Liver (tissue), 9 donors: ENCODE data around the gene C19orf81. TPM values are rescaled to one million over a fixed set of nuclear protein-coding genes. Genes with fewer than 3 reads are reported as not detected.

ENCODE experiments used
- DNase-seq: peaks from one replicate; pipeline ENCODE4 v3.0.0-alpha.2; 2017; ENCODE audit warnings: low spot score
- H3K27ac ChIP-seq, 2 donors: one replicate each; pipeline ENCODE4 v1.7.0; 2013; ENCODE audit warnings: inconsistent platforms in 2 of 2, low read length in 2 of 2, control low read depth in 1 of 2, low read depth in 1 of 2, mild to moderate bottlenecking in 1 of 2
- H3K27me3 ChIP-seq, 4 donors: one replicate each; pipeline versions ENCODE4 v1.6.1 to v1.7.0; 2013; ENCODE audit warnings: low read length in 3 of 4, inconsistent platforms in 1 of 4, mild to moderate bottlenecking in 1 of 4, moderate library complexity in 1 of 4; ENCODE audit not compliant: control insufficient read depth in 4 of 4, insufficient read depth in 4 of 4
- H3K36me3 ChIP-seq, 4 donors: one replicate each; pipeline versions ENCODE4 v1.6.1 to v1.7.0; 2013; ENCODE audit warnings: low read length in 3 of 4, mild to moderate bottlenecking in 3 of 4, low read depth in 1 of 4, moderate library complexity in 1 of 4; ENCODE audit not compliant: control insufficient read depth in 4 of 4, insufficient read depth in 3 of 4
- H3K4me1 ChIP-seq, 4 donors: one replicate each; pipeline versions ENCODE4 v1.6.1 to v1.7.0; 2013; ENCODE audit warnings: low read length in 3 of 4, mild to moderate bottlenecking in 3 of 4, moderate library complexity in 1 of 4; ENCODE audit not compliant: control insufficient read depth in 4 of 4, insufficient read depth in 4 of 4
- H3K4me3 ChIP-seq, 3 donors: one replicate each; pipeline versions ENCODE4 v1.6.1 to v1.7.0; 2013; ENCODE audit warnings: low read length in 3 of 3, control low read depth in 1 of 3, low read depth in 1 of 3, mild to moderate bottlenecking in 1 of 3
- H3K9ac ChIP-seq, 2 donors: one replicate each; pipeline ENCODE4 v1.7.0; 2013; ENCODE audit warnings: low read length in 2 of 2, mild to moderate bottlenecking in 2 of 2, moderate library complexity in 2 of 2, control low read depth in 1 of 2, low read depth in 1 of 2
- H3K9me3 ChIP-seq, 4 donors: one replicate each; pipeline versions ENCODE4 v1.6.1 to v1.7.0; 2013; ENCODE audit warnings: low read length in 3 of 4; ENCODE audit not compliant: control insufficient read depth in 4 of 4
- ATF3 ChIP-seq: IDR thresholded peaks from 2 replicates; pipeline ENCODE4 v1.6.1; 2016; ENCODE audit warnings: antibody characterized with exemption
- EGR1 ChIP-seq, 2 donors: IDR thresholded peaks; 2 replicates each; pipeline ENCODE4 v1.6.1; 2016 to 2018; ENCODE audit warnings: antibody characterized with exemption in 2 of 2, low read depth in 2 of 2
- FOXA1 ChIP-seq: IDR thresholded peaks from 2 replicates; pipeline ENCODE4 v1.6.1; 2016; ENCODE audit warnings: antibody characterized with exemption
- FOXA2 ChIP-seq: IDR thresholded peaks from 2 replicates; pipeline ENCODE4 v1.6.1; 2016; ENCODE audit warnings: antibody characterized with exemption
- GABPA ChIP-seq, 2 donors: IDR thresholded peaks in 1 of 2; conservative IDR thresholded peaks in 1 of 2; 2 replicates each; pipeline ENCODE4 v1.6.1; 2016; ENCODE audit warnings: antibody characterized with exemption in 2 of 2, mild to moderate bottlenecking in 1 of 2, moderate library complexity in 1 of 2
- HNF4A ChIP-seq, 2 donors: conservative IDR thresholded peaks; 2 replicates each; pipeline ENCODE4 v1.6.1; 2016; ENCODE audit warnings: antibody characterized with exemption in 2 of 2, mild to moderate bottlenecking in 2 of 2
- HNF4G ChIP-seq: IDR thresholded peaks from 2 replicates; pipeline ENCODE4 v1.6.1; 2016; ENCODE audit warnings: antibody characterized with exemption
- JUND ChIP-seq, 2 donors: IDR thresholded peaks; 2 replicates each; pipeline ENCODE4 v1.6.1; 2016; ENCODE audit warnings: antibody characterized with exemption in 2 of 2
- NR2F2 ChIP-seq: IDR thresholded peaks from 2 replicates; pipeline ENCODE4 v1.6.1; 2016; ENCODE audit warnings: antibody characterized with exemption
- RAD21 ChIP-seq, 2 donors: IDR thresholded peaks; 2 replicates each; pipeline ENCODE4 v1.6.1; 2016; ENCODE audit warnings: antibody characterized with exemption in 2 of 2, mild to moderate bottlenecking in 2 of 2
- REST ChIP-seq: IDR thresholded peaks from 2 replicates; pipeline ENCODE4 v1.6.1; 2016; ENCODE audit warnings: antibody characterized with exemption, mild to moderate bottlenecking
- RXRA ChIP-seq, 2 donors: IDR thresholded peaks; 2 replicates each; pipeline ENCODE4 v1.6.1; 2017 to 2018; ENCODE audit warnings: antibody characterized with exemption in 2 of 2, mild to moderate bottlenecking in 1 of 2
- SP1 ChIP-seq: IDR thresholded peaks from 2 replicates; pipeline ENCODE4 v1.6.1; 2018; ENCODE audit warnings: antibody characterized with exemption, mild to moderate bottlenecking
- TAF1 ChIP-seq: conservative IDR thresholded peaks from 2 replicates; pipeline ENCODE4 v1.6.1; 2016; ENCODE audit warnings: antibody characterized with exemption, mild to moderate bottlenecking
- YY1 ChIP-seq: IDR thresholded peaks from 2 replicates; pipeline ENCODE4 v1.6.1; 2016; ENCODE audit warnings: antibody characterized with exemption, mild to moderate bottlenecking
- ZBTB33 ChIP-seq: IDR thresholded peaks from 2 replicates; pipeline ENCODE4 v1.6.1; 2016; ENCODE audit warnings: antibody characterized with exemption
- WGBS: extraction: QIAGEN DNeasy Blood & Tissue Kit; methylation state at CpG from one replicate; pipeline ENCODE4 v1.1.7; 2013; 5-methylcytosine and 5-hydroxymethylcytosine counted together
- polyA plus RNA-seq, 2 donors: library from polyadenylated mRNA; stranded (reverse) in 1 of 2; unstranded in 1 of 2; fragments of 200-250 nt in 1 of 2; fragments of >200 nt in 1 of 2; fragmentation: Nextera tagmentation in 1 of 2; extraction: Ambion mirVana in 1 of 2; gene quantifications; one replicate each; pipeline versions ENCODE4 v1.2.1 to v1.2.3, GENCODE V29; 2013 to 2015
- total RNA-seq, 2 donors: library from RNA; depleted of rRNA; stranded (reverse); fragments of >200 nt; gene quantifications; one replicate each; pipeline ENCODE4 v1.2.3, GENCODE V29; 2014
- TF ChIP-seq, protein P1 (sequence below): fragments of 150-350 bp; IDR thresholded peaks from 2 replicates; pipeline ENCODE4 v1.5.1; 2017; ENCODE audit warnings: improper control_type of control experiment, low read depth, low read length; ENCODE audit not compliant: missing input control
- TF ChIP-seq, protein P2 (sequence below): IDR thresholded peaks from 2 replicates; pipeline ENCODE4 v1.6.1; 2016; ENCODE audit warnings: antibody characterized with exemption
- donor health status: healthy.
- donor health status: healthy.
- donor health status: healthy.
- donor health status: healthy.
- donor health status: healthy.

Gene C19orf81
- total and polyA plus RNA-seq, 4 donors = not detected

DNA sequence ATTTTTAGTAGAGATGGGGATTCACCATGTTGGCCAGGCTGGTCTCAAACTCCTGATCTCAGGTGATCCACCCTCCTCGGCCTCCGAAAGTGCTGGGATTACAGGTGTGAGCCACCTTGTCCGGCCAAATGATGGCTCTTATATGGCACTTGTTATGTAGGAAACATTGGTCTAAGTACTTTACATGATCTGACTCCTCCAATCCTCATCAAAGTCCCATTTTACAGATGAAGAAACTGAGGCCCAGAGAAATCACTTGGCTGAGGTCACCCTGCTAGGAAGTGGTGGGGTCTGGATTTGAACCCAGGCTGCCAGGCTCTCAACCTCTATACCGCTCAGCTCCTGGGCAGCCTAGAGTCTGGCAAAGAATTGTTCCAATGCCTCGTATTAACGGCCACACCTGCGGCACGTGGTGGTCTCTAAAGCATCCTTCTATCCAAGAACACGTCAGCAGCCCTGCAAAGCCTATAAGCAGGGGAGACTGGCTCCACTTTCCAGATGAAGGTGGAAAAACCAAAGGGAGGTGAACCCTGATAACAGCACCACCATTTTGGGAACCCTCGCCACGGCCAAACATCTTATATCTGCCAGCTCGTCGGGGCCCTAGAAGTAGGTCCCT lies 52.2 kb downstream of the C19orf81 start:
- TF ChIP-seq YY1 = no peak
- no peak for TF ChIP-seq SP1
- TF ChIP-seq ATF3 = no peak
- TF ChIP-seq HNF4A (conservative IDR thresholded peaks at IDR 0.05) = no peak
- no peak for TF ChIP-seq FOXA2
- TF ChIP-seq, protein P1, sequence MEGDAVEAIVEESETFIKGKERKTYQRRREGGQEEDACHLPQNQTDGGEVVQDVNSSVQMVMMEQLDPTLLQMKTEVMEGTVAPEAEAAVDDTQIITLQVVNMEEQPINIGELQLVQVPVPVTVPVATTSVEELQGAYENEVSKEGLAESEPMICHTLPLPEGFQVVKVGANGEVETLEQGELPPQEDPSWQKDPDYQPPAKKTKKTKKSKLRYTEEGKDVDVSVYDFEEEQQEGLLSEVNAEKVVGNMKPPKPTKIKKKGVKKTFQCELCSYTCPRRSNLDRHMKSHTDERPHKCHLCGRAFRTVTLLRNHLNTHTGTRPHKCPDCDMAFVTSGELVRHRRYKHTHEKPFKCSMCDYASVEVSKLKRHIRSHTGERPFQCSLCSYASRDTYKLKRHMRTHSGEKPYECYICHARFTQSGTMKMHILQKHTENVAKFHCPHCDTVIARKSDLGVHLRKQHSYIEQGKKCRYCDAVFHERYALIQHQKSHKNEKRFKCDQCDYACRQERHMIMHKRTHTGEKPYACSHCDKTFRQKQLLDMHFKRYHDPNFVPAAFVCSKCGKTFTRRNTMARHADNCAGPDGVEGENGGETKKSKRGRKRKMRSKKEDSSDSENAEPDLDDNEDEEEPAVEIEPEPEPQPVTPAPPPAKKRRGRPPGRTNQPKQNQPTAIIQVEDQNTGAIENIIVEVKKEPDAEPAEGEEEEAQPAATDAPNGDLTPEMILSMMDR = no peak
- no peak for TF ChIP-seq FOXA1
- TF ChIP-seq RAD21 (IDR thresholded peaks at IDR 0.05) = no peak
- no peak for TF ChIP-seq RXRA (IDR thresholded peaks at IDR 0.05)
- no peak for TF ChIP-seq EGR1 (IDR thresholded peaks at IDR 0.05; ENCODE audit: low read depth in 2 of 2)
- no peak for TF ChIP-seq NR2F2
- TF ChIP-seq, protein P2, sequence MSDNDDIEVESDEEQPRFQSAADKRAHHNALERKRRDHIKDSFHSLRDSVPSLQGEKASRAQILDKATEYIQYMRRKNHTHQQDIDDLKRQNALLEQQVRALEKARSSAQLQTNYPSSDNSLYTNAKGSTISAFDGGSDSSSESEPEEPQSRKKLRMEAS = no peak
- TF ChIP-seq REST = no peak
- TF ChIP-seq HNF4G = no peak
- no peak for TF ChIP-seq TAF1
- TF ChIP-seq ZBTB33 = no peak
- TF ChIP-seq JUND (IDR thresholded peaks at IDR 0.05) = no peak
- TF ChIP-seq GABPA (IDR thresholded peaks at IDR 0.05 in 1 of 2, conservative IDR thresholded peaks at IDR 0.05 in 1 of 2) = no peak
- H3K27ac ChIP-seq = no peak overlapping the region
- no peaks in the 10 kb centered on the region for H3K9me3 ChIP-seq
- WGBS = 83% methylated on average over 13 of the region's 13 CpGs
- no peak overlapping the region for H3K4me3 ChIP-seq
- no peak overlapping the region for H3K9ac ChIP-seq
- no peak for DNase-seq
- no peaks in the 10 kb centered on the region for H3K4me1 ChIP-seq
- no peaks in the 10 kb centered on the region for H3K36me3 ChIP-seq
- H3K27me3 ChIP-seq = peaks cover 0 to 7% (median 1%) of the 10 kb centered on the region in 4 donors
